ENCODE results near the gene LRRK1. TPM values are rescaled to one million over a fixed set of nuclear protein-coding genes. Genes with fewer than 3 reads are reported as not detected.

The LRRK1 gene
- total and polyA plus RNA-seq, 9 donors = 6.5 to 27.3 (median 17.5) TPM

DNA sequence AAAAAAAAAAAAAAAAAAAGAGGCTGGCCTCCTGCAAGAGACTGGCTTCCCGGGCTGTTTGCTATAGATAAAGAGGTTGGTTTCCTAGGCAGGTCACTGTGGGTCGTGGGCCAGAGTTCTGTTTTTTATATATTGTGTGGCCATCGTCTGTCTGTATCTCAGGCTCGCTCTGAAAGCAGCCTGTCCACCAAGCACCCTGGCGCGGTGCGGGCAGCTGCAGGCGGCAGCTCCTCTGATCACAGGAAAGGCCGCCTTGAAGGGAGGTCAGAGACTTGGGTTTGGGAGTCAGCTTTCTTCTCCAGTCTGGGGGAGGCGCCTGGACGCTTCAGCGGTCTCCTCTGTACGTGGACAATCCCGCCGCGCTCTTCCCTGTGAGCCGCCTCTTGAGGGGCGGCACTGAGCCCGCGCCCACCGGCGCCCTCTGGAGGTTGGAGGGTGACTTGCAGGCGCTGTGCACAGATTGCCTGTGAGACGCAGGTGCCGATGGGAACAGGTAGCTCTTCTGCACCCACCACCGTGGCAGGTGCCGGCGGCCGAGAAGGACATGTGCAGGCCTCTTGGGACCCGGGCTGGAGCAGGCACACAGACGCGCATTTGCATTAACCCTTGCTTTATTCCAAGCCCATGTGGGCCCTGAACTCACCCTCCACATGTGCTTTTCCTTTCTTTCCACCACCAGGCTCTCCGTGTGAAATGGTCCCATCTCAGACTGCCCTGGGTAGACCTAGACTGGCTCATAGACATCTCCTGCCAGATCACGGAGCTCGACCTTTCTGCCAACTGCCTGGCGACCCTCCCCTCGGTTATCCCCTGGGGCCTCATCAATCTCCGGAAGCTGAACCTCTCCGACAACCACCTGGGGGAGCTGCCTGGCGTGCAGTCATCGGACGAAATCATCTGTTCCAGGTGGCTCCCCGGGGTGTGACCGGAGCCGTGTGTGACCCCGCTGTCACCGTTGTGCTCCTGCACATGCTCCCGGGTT is 89.3 kb downstream of the LRRK1 start:
- intact Hi-C loops (cut with DNase I) = loop anchor here (5.0 kb wide), 2 partner anchors 91 to 381 kb away; partner anchors contain the start of gene LRRK1 (in 1 of the 4)
- DNase-seq = peak; percentile 72 to 90 (median 82)
- WGBS, 3 donors = 22 to 29% (median 26%) methylated on average over 48 of the region's 48 CpGs
- peak overlapping the region; percentile 33 for H3K4me3 ChIP-seq
- H3K27me3 ChIP-seq = no peaks in the 10 kb centered on the region
- H3K4me1 ChIP-seq (ENCODE audit: insufficient read depth) = peaks cover 2% of the 10 kb centered on the region
- TF ChIP-seq, protein P1, sequence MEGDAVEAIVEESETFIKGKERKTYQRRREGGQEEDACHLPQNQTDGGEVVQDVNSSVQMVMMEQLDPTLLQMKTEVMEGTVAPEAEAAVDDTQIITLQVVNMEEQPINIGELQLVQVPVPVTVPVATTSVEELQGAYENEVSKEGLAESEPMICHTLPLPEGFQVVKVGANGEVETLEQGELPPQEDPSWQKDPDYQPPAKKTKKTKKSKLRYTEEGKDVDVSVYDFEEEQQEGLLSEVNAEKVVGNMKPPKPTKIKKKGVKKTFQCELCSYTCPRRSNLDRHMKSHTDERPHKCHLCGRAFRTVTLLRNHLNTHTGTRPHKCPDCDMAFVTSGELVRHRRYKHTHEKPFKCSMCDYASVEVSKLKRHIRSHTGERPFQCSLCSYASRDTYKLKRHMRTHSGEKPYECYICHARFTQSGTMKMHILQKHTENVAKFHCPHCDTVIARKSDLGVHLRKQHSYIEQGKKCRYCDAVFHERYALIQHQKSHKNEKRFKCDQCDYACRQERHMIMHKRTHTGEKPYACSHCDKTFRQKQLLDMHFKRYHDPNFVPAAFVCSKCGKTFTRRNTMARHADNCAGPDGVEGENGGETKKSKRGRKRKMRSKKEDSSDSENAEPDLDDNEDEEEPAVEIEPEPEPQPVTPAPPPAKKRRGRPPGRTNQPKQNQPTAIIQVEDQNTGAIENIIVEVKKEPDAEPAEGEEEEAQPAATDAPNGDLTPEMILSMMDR (IDR thresholded peaks at IDR 0.05) = peak; percentile 80 to 95 (median 83)
- no peak for TF ChIP-seq POLR2A (IDR thresholded peaks at IDR 0.05)
- TF ChIP-seq EP300 (IDR thresholded peaks at IDR 0.05) = no peak
- no peaks in the 10 kb centered on the region for H3K9me3 ChIP-seq
- H3K27ac ChIP-seq = no peak overlapping the region
- no peaks in the 10 kb centered on the region for H3K36me3 ChIP-seq

DNA sequence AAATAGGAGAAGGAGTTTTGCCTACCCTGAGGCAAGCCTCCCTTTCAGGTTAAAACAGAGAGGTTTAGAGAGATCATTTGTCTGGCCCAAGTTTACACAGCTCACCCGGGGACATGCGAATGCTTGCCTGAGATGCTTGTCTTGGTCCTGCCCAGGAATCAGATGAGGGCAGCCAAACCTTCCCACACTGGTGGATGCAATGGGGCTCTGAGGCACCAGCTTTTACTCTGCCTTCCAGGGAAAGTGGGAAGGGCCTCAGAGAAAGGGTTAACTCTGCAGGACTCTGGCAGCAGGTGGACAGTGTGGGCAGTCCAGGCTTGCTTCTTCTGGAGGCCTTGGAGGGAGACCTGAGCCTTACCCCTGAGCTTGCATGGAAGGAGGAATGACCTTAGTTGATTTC is 90.0 kb downstream of the LRRK1 start:
- TF ChIP-seq, protein P1 (IDR thresholded peaks at IDR 0.05) = no peak
- TF ChIP-seq POLR2A (IDR thresholded peaks at IDR 0.05) (no peak), EP300 (IDR thresholded peaks at IDR 0.05) (no peak)
- no peak for DNase-seq
- no peak overlapping the region for H3K4me3 ChIP-seq

DNA sequence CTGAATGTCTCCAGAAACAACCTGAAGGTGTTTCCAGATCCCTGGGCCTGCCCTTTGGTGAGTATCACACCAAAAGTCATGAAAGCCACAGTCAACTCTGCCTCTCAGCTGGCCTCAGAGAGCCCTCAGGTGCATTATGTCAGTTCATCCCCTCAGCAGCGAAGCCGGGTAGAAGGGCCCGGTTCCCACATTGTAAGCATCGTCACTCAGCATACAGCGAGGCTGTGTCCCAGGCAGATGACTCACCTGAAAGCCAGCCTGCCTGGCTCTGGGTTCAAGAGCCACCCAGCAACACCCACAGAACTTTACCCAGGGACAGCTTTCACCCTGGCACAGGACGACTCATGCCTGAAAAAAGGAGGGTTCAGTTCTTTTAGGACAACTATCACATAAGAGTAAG is 91.6 kb downstream of the LRRK1 start:
- Histone ChIP-seq H3K4me1 (ENCODE audit: insufficient read depth) (peaks cover 2% of the 10 kb centered on the region), H3K9me3 (no peaks in the 10 kb centered on the region), H3K4me3 (no peak overlapping the region), H3K27ac (no peak overlapping the region), H3K27me3 (no peaks in the 10 kb centered on the region), H3K36me3 (no peaks in the 10 kb centered on the region)
- TF ChIP-seq, protein P1 (IDR thresholded peaks at IDR 0.05) = no peak
- TF ChIP-seq POLR2A (IDR thresholded peaks at IDR 0.05) (no peak), EP300 (IDR thresholded peaks at IDR 0.05) (no peak)
- WGBS, 3 donors = 90 to 94% (median 93%) methylated on average over 6 of the region's 6 CpGs
- intact Hi-C loops (cut with DNase I) = loop anchor here in 1 of 4 donors (5.0 kb wide), 1 partner anchor 247 kb away; no protein-coding TSS in a partner anchor
- DNase-seq = no peak

More for the DNA sequence above, 90.0 kb downstream of the LRRK1 start:
- intact Hi-C loops (cut with DNase I) = loop anchor here (5.0 kb wide), 2 partner anchors 92 to 382 kb away; partner anchors contain the start of gene LRRK1 (in 1 of the 4)
- no peaks in the 10 kb centered on the region for H3K9me3 ChIP-seq
- H3K36me3 ChIP-seq = no peaks in the 10 kb centered on the region
- no peaks in the 10 kb centered on the region for H3K27me3 ChIP-seq
- peaks cover 2% of the 10 kb centered on the region for H3K4me1 ChIP-seq (ENCODE audit: insufficient read depth)
- H3K27ac ChIP-seq = no peak overlapping the region
- 69 to 94% (median 87%) methylated on average over 2 of the region's 2 CpGs for WGBS, 3 donors

DNA sequence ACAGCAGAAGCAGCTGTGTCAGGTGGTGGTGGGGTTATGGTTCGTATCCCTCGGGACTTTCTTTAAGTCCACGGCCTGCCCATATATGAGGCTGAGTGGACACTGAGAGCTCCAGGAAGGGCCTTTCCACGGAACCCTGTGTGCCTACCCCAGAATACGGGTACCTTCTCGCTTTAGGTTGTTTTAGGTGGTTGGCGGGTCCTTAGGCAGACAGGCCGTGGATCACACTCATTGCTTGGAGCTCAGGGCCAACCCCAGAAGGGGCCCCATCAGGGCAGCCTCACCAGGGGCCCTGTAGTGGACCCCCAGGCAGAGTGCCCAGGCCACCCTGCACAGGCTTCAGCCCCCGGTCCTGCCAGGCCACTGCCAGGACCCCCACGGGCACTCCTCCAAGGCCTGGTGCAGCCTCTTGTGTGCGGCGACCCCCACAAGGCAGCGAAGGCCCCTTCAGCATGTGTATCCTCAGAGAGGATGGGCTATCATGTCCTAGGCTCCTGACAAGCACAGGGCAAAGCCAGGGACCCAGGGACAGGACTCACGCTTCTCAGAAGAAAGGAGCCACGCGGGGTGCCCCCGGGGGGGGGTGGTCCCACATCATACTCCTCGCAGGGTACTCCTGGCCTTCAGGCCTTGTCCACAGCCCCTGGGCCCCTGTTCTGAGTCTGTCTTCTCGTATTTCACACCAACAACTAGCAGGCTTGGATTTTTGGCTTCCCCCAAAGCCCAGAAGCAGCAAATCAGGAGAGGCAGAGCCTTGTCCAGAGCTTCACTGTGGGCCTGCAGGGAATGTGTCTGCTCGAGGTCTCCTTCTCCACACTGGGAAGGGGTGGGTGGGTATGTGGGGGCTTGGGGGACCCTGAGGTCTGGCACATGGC is 93.4 kb downstream of the LRRK1 start:
- no peaks in the 10 kb centered on the region for H3K9me3 ChIP-seq
- no peaks in the 10 kb centered on the region for H3K27me3 ChIP-seq
- H3K27ac ChIP-seq = no peak overlapping the region
- H3K4me3 ChIP-seq = no peak overlapping the region
- 89% methylated on average over 19 to 20 of the region's 20 CpGs for WGBS, 3 donors
- no peaks in the 10 kb centered on the region for H3K36me3 ChIP-seq
- DNase-seq = no peak
- peaks cover 2% of the 10 kb centered on the region for H3K4me1 ChIP-seq (ENCODE audit: insufficient read depth)
- intact Hi-C loops (cut with DNase I) = loop anchor here in 1 of 4 donors (5.0 kb wide), 1 partner anchor 245 kb away; no protein-coding TSS in a partner anchor
- TF ChIP-seq EP300 (IDR thresholded peaks at IDR 0.05) = no peak
- TF ChIP-seq, protein P1 (IDR thresholded peaks at IDR 0.05) = no peak
- TF ChIP-seq POLR2A (IDR thresholded peaks at IDR 0.05) = no peak

All from ovary (tissue), 9 donors.